HCT116 (cell line): ENCODE results near the gene RUNDC3A. TPM values are rescaled to one million over a fixed set of nuclear protein-coding genes. Genes with fewer than 3 reads are reported as not detected.

ENCODE experiments used
- ATAC-seq: fragments of 200-7000 bp; cut with Tn5 transposase; 2 replicates; pipeline ENCODE4 v1.9.1; 2020; ENCODE audit warnings: mild to moderate bottlenecking, moderate library complexity
- BruUV-seq: library from RNA; stranded (reverse); fragments of 400-500 nt; replicated peaks from 2 replicates; lab custom pipeline; 2021; lab: Mats Ljungman, UMichigan
- CTCF ChIA-PET: fragments of 300-600 bp; sonication (Branson Sonifier 250); formaldehyde crosslinking; loops from one replicate; lab custom pipeline; 2021; ENCODE audit warnings: antibody characterized with exemption; lab: Charles Lee
- POLR2A ChIA-PET: fragments of 300-600, 350-600 bp; sonication (Branson Sonifier 250); formaldehyde crosslinking; loops from one replicate; lab custom pipeline; 2021; ENCODE audit warnings: antibody characterized with exemption; lab: Charles Lee
- RAD21 ChIA-PET, 2 experiments: fragments of 300-600 bp; sonication (Branson Sonifier 250); formaldehyde crosslinking; loops; one replicate each; lab custom pipeline; 2023; ENCODE audit warnings: low total read pairs in 2 of 2; ENCODE audit not compliant: uncharacterized antibody in 2 of 2, unreplicated experiment in 2 of 2, low non-redundant PET in 1 of 2; lab: Charles Lee
- DNase-seq: peaks from one replicate; pipeline ENCODE4 v3.0.0-alpha.2; 2010; ENCODE audit warnings: low read depth, low spot score
- H2AFZ ChIP-seq: fragments of 200-600 bp; shearing (Covaris generic), sonication (generic); 2 replicates; pipeline ENCODE4 v1.6.1; 2017; ENCODE audit warnings: low read depth, mixed run types, mixed read lengths, antibody characterized with exemption, low read length; ENCODE audit not compliant: poor library complexity, severe bottlenecking
- H3K27ac ChIP-seq: 2 replicates; pipeline ENCODE4 v1.5.1; 2012; ENCODE audit warnings: low read depth, low read length
- H3K27me3 ChIP-seq: fragments of 200-600 bp; sonication (generic); 2 replicates; pipeline ENCODE4 v1.6.1; 2016; ENCODE audit warnings: mixed run types, low read length, mixed read lengths; ENCODE audit not compliant: insufficient read depth
- H3K36me3 ChIP-seq, 2 experiments: fragments of 200-500 bp in 1 of 2; fragments of 200-600 bp in 1 of 2; sonication (Bioruptor generic) in 1 of 2; sonication (generic) in 1 of 2; 2 replicates each; pipeline versions ENCODE4 v1.5.1 to v1.6.1; 2014 to 2016; ENCODE audit warnings: low read length in 2 of 2, inconsistent platforms in 1 of 2, mixed read lengths in 1 of 2, mixed run types in 1 of 2; ENCODE audit not compliant: insufficient read depth in 2 of 2, control insufficient read depth in 1 of 2
- H3K4me1 ChIP-seq, 2 experiments: fragments of 200-600 bp in 1 of 2; sonication (generic) in 1 of 2; 2 replicates each; pipeline versions ENCODE4 v1.5.1 to v1.6.1; 2012 to 2017; ENCODE audit warnings: low read length in 2 of 2, inconsistent platforms in 1 of 2, mild to moderate bottlenecking in 1 of 2, mixed read lengths in 1 of 2, mixed run types in 1 of 2, moderate library complexity in 1 of 2; ENCODE audit not compliant: insufficient read depth in 2 of 2, control insufficient read depth in 1 of 2
- H3K4me2 ChIP-seq: fragments of 200-600 bp; sonication (generic); 2 replicates; pipeline ENCODE4 v1.6.1; 2017; ENCODE audit warnings: mixed run types, low read length, mixed read lengths
- H3K4me3 ChIP-seq, 2 experiments: fragments of 200-600 bp in 1 of 2; sonication (generic) in 1 of 2; replicated peaks in 1 of 2; 2 replicates each; pipeline ENCODE4 v1.5.1; 2011 to 2016; ENCODE audit warnings: low read length in 2 of 2, control low read depth in 1 of 2, low read depth in 1 of 2, mild to moderate bottlenecking in 1 of 2, mixed read lengths in 1 of 2, mixed run types in 1 of 2
- H3K79me2 ChIP-seq: fragments of 200-600 bp; sonication (generic); 2 replicates; pipeline ENCODE4 v1.6.1; 2017; ENCODE audit warnings: mild to moderate bottlenecking, mixed run types, low read length, moderate library complexity, mixed read lengths; ENCODE audit not compliant: insufficient read depth
- H3K9ac ChIP-seq: fragments of 200-600 bp; sonication (generic); 2 replicates; pipeline ENCODE4 v1.6.1; 2016; ENCODE audit warnings: low read length, mixed read lengths
- H3K9me2 ChIP-seq: fragments of 200-600 bp; sonication (generic), shearing (Covaris generic); 2 replicates; pipeline ENCODE4 v1.6.1; 2017; ENCODE audit warnings: mixed run types, mild to moderate bottlenecking, moderate library complexity; ENCODE audit not compliant: insufficient read depth
- H3K9me3 ChIP-seq, 2 experiments: fragments of 200-500 bp in 1 of 2; fragments of 200-600 bp in 1 of 2; sonication (Bioruptor generic) in 1 of 2; sonication (generic) in 1 of 2; 2 replicates each; pipeline ENCODE4 v1.6.1; 2014 to 2017; ENCODE audit warnings: low read length in 2 of 2, mixed read lengths in 2 of 2, inconsistent platforms in 1 of 2, low read depth in 1 of 2, mild to moderate bottlenecking in 1 of 2, mixed run types in 1 of 2, moderate library complexity in 1 of 2; ENCODE audit not compliant: control insufficient read depth in 1 of 2, insufficient read depth in 1 of 2
- H4K20me1 ChIP-seq: fragments of 200-600 bp; sonication (generic), shearing (Covaris generic); 2 replicates; pipeline ENCODE4 v1.6.1; 2017; ENCODE audit warnings: mixed run types, mild to moderate bottlenecking, moderate library complexity; ENCODE audit not compliant: insufficient read depth
- ATF3 ChIP-seq: IDR thresholded peaks from 2 replicates; pipeline ENCODE4 v1.6.1; 2012
- CEBPB ChIP-seq: IDR thresholded peaks from 2 replicates; pipeline ENCODE4 v1.6.1; 2012; ENCODE audit warnings: low read depth
- CTCF ChIP-seq, 3 experiments: fragments of 200-600 bp in 1 of 3; sonication (generic) in 1 of 3; IDR thresholded peaks in 2 of 3; conservative IDR thresholded peaks in 1 of 3; 2 replicates each; pipeline ENCODE4 v1.5.1; 2012 to 2017; ENCODE audit warnings: low read depth in 2 of 3, low read length in 2 of 3, antibody characterized with exemption in 1 of 3, borderline replicate concordance in 1 of 3, control low read depth in 1 of 3, mild to moderate bottlenecking in 1 of 3, mixed read lengths in 1 of 3, mixed run types in 1 of 3, moderate library complexity in 1 of 3; ENCODE audit not compliant: insufficient read depth in 1 of 3
- EGR1 ChIP-seq: IDR thresholded peaks from 2 replicates; pipeline ENCODE4 v1.6.1; 2012; ENCODE audit warnings: low read depth
- ELF1 ChIP-seq: IDR thresholded peaks from 2 replicates; pipeline ENCODE4 v1.6.1; 2012; ENCODE audit warnings: low read depth, borderline replicate concordance
- EZH2 ChIP-seq: fragments of 200-600 bp; sonication (generic); IDR thresholded peaks from 2 replicates; pipeline ENCODE4 v1.6.1; 2017; ENCODE audit warnings: antibody characterized with exemption, mixed run types
- FOSL1 ChIP-seq: IDR thresholded peaks from 2 replicates; pipeline ENCODE4 v1.6.1; 2012; ENCODE audit warnings: low read depth
- JUND ChIP-seq: IDR thresholded peaks from 2 replicates; pipeline ENCODE4 v1.6.1; 2012
- MAX ChIP-seq: IDR thresholded peaks from 2 replicates; pipeline ENCODE4 v1.6.1; 2012
- POLR2A ChIP-seq: IDR thresholded peaks from 2 replicates; pipeline ENCODE4 v1.7.0; 2011; ENCODE audit warnings: borderline replicate concordance; ENCODE audit not compliant: insufficient read depth, insufficient read length; ENCODE audit errors: extremely low read depth
- POLR2AphosphoS5 ChIP-seq: IDR thresholded peaks from 2 replicates; pipeline ENCODE4 v1.6.1; 2011; ENCODE audit warnings: mild to moderate bottlenecking, low read depth, low read length, moderate library complexity
- RAD21 ChIP-seq: IDR thresholded peaks from 2 replicates; pipeline ENCODE4 v1.6.1; 2012; ENCODE audit warnings: low read depth, mild to moderate bottlenecking
- REST ChIP-seq: IDR thresholded peaks from 2 replicates; pipeline ENCODE4 v1.6.1; 2012; ENCODE audit warnings: low read depth
- SIN3A ChIP-seq: IDR thresholded peaks from 2 replicates; pipeline ENCODE4 v1.6.1; 2012; ENCODE audit warnings: low read depth
- SP1 ChIP-seq: IDR thresholded peaks from 2 replicates; pipeline ENCODE4 v1.6.1; 2012; ENCODE audit warnings: low read depth
- SRF ChIP-seq: IDR thresholded peaks from 2 replicates; pipeline ENCODE4 v1.6.1; 2012; ENCODE audit warnings: low read depth
- YY1 ChIP-seq: IDR thresholded peaks from 2 replicates; pipeline ENCODE4 v1.6.1; 2011; ENCODE audit warnings: low read length, low read depth, moderate library complexity, mild to moderate bottlenecking; ENCODE audit not compliant: insufficient replicate concordance; ENCODE audit errors: extremely low read depth
- ZBTB33 ChIP-seq: IDR thresholded peaks from 2 replicates; pipeline ENCODE4 v1.6.1; 2011; ENCODE audit warnings: mild to moderate bottlenecking, low read length, moderate library complexity; ENCODE audit not compliant: insufficient replicate concordance; ENCODE audit errors: extremely low read depth
- ZFX ChIP-seq: fragments of 450-650 bp; IDR thresholded peaks from 2 replicates; pipeline ENCODE4 v1.6.1; 2017
- ZNF274 ChIP-seq: fragments of 200-500 bp; sonication (Bioruptor generic); IDR thresholded peaks from 2 replicates; pipeline ENCODE4 v1.6.1; 2014; ENCODE audit warnings: mild to moderate bottlenecking, low read depth, low read length, inconsistent platforms
- intact Hi-C: fragments of 100-400 bp; cut with micrococcal nuclease; formaldehyde crosslinking; loops from 2 replicates; pipeline ENCODE4 v1.10.0; 2022
- total RNA-seq: library from RNA; stranded (reverse); gene quantifications from one replicate; pipeline ENCODE4 v1.2.1, GENCODE V29; 2021; ENCODE audit not compliant: unreplicated experiment

RUNDC3A gene
- total RNA-seq, 1 experiment from 2014 or later, result 0.61 TPM

GRCh38 chr17:44263345-44263902, 45.0 kb upstream of the RUNDC3A start:
- H3K9ac ChIP-seq, result no peak overlapping the region
- POLR2A ChIA-PET, result no interaction called here
- no peaks in the 10 kb centered on the region for H3K9me3 ChIP-seq
- H3K9me2 ChIP-seq, result no peaks in the 10 kb centered on the region
- no peak overlapping the region for H2AFZ ChIP-seq
- TF ChIP-seq POLR2A (no peak), POLR2AphosphoS5 (no peak), EZH2 (no peak), YY1 (no peak), SRF (no peak), SIN3A (no peak), ZNF274 (no peak), SP1 (no peak), ATF3 (no peak), FOSL1 (no peak), ELF1 (no peak), EGR1 (no peak), CEBPB (no peak), CTCF (IDR thresholded peaks at IDR 0.05 in 2 of 3, conservative IDR thresholded peaks at IDR 0.05 in 1 of 3; ENCODE audit: borderline replicate concordance in 1 of 3, insufficient read depth in 1 of 3, low read depth in 2 of 3, low read length in 2 of 3) (no peak), REST (no peak), ZBTB33 (no peak), JUND (no peak), ZFX (no peak), RAD21 (no peak), MAX (no peak)
- H3K27me3 ChIP-seq, result no peaks in the 10 kb centered on the region
- RAD21 ChIA-PET, result no interaction called here
- ATAC-seq, result no peak
- no TSS peak for BruUV-seq
- CTCF ChIA-PET, result interaction anchor here (1.0 kb wide), 1 partner anchor 42 kb away, joined by 3 read pairs; no protein-coding TSS in a partner anchor
- H3K27ac ChIP-seq, result no peak overlapping the region
- no peak overlapping the region for H3K4me3 ChIP-seq
- no peaks in the 10 kb centered on the region for H3K79me2 ChIP-seq
- H3K4me2 ChIP-seq, result no peak overlapping the region
- H4K20me1 ChIP-seq, result no peaks in the 10 kb centered on the region
- DNase-seq, result no peak
- H3K4me1 ChIP-seq, result no peaks in the 10 kb centered on the region
- intact Hi-C loops, result no loop called here
- no peaks in the 10 kb centered on the region for H3K36me3 ChIP-seq
